HG03460 (cell line): Measurements from ENCODE around the gene DNMT1.
"Not testable (repeated sequence)": the region's sequence is repeated elsewhere in the genome, so short reads cannot be mapped to it uniquely, and the experiment has no call there.

ENCODE experiments used
- ATAC-seq: cut with Tn5 transposase; IDR thresholded peaks from one replicate; pipeline ENCODE4 v1.9.1; 2021; ENCODE audit not compliant: unreplicated experiment

DNMT1 gene

DNA sequence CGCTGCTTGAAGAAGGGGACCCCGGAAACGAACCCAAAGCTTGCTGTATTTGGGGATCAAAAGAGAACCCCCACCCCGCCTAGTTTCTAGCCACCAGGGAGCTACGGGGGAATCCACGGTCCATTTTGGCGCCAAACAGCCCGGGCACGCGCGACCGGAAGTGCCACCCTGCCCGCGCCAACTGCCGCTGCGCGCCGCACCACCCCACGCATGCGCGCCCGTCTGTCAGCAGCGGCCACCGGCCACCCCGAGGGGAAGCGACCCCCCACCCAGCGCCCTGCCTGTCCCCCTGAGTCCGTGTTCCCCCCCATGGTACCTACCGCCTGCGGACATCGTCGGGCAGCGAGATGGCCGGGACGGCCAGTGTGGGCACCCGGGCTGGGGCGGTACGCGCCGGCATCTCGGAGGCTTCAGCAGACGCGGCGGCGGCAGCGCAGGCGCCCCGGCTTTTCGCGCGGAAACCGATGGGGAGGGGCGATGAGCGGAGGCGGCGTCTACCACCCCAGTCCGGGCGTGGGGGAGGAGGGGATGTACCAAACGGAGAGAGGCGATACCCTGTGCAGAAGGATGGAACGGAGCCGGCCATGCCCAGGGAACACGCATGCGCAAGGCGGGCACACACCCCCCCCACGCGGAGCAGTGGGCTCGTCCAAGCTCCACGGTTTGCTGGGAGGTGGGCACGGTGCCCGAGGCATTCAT, at the start of gene DNMT1:
DNMT1 (minus strand) TSS at position 454 of the 699 bp plus-strand sequence; CDS start at position 400, 54 bp downstream.
- ATAC-seq, result peak; percentile 80

DNA sequence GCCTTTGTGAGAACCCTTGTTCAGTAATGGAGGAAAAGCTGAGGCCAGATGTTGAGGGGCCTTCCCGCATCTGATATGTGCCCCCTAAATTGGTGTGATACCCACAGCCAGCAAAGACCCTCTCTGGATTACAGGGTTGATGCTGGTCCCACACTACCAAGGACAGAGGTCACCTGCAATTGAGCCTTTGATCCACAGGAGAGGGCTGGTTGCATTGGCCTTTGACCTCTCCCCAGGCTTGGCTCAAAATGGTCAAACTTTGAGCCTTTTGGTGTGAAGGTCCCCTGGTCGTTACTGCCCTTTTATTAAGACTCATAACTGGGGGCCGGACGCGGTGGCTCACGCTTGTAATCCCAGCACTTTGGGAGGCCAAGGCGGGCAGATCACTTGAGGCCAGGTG, 48.9 kb upstream of the DNMT1 start:
- no peak for ATAC-seq

DNA sequence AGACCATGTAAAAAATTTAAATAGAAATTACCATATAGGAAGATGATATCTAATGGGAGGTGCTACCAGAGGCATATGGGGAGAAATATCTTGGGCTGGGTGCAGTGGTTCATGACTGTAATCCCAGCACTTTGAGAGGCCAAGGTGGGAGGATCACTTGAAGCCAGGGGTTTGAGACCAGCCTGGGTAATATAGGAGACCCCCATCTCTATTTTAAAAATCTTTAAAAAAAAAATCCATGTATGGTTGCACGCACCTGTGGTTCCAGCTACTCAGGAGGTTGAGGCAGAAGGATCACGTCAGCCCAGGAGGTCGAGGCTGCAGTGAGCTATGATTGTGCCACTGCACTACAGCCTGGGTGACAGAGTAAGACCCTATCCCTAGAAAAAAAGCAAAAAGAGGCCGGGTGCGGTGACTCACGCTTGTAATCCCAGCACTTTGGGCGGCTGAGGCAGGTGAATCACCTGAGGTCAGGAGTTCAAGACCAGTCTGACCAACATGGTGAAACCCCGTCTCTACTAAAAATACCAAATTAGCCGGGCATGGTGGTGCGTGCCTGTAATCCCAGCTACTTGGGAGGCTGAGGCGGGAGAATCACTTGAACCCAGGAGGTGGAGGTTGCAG, 47.2 kb upstream of the DNMT1 start:
- ATAC-seq, result not testable (repeated sequence)

DNA sequence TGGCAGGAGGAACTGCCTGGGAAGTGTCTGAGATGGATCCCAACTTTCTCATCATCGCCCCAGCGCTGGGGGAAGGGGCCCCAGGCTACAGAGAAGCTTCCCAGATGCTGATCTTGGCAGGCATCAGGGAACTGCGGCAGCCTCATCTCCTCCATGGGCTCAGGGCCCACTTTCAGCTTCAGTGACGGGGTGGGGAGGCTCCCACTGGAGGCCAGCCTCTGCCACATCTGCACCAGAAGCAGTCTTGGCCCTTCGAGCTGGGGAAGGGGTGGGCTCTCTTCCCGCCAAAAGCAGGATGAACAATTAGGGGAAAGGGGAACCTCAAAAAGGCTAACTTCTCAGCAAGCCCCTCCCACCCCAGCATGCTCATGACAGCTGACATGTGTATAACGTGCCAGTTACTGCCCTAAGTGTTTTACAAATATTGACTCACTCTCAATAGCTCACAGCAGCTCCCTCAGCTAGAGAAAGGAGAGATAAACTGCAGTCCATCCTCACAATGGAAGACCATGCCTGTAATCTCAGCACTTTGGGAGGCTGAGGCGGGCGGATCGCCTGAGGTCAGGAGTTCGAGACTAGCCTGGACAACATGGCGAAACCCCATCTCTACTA, 43.5 kb upstream of the DNMT1 start:
- ATAC-seq, result no peak

DNA sequence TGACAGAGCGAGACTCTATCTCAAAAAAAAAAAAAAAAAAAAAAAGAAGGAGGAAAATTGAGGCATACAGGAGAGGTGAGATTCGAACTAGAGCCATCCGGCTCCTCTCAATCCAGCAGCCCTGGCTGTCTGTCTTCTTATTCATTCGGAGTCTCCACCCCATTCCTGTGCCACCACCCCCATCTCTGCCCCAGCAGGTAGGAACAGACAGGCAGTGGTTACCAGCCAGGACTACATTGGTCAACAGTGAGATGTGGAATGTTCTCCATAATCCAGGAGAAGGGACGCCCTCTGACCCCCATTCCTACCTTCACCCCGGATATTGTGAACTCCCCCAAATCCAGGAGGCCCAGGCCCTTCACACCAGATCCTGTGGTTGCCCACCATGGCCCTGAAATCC, 42.9 kb upstream of the DNMT1 start:
- no peak for ATAC-seq

DNA sequence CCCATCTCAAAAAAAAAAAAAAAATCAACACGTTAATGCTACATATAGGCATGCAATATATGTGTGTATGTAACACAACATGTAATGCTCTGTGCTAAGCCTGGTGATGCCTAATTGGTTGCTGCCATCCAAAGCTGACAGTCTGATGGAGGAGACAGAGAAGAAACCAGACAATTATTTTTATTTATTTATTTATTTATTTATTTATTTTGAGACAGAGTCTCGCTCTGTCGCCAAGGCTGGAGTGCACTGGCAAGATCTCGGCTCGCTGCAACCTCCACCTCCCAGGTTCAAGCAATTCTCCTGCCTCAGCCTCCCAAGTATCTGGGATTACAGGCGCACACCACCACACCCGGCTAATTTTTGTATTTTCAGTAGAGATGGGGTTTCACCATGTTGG, 40.7 kb upstream of the DNMT1 start:
- not testable (repeated sequence) for ATAC-seq

DNA sequence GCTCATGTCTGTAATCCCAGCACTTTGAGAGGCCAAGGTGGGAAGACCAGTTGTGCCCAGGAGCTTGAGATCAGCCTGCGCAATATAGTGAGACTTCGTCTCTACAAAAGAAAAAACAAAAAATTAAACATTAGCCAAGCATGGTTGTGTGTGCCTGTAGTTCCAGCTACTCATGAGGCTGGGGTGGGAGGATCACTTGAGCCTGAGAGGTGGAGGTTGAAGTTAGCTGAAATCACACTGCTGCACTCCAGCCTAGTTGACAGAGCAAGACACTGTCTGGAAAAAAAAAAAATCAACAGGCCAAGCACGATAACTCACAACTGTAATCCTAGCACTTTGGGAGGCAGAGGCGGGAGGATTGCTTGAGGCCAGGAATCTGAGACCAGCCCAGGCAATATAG, 40.2 kb upstream of the DNMT1 start:
- ATAC-seq, result no peak

DNA sequence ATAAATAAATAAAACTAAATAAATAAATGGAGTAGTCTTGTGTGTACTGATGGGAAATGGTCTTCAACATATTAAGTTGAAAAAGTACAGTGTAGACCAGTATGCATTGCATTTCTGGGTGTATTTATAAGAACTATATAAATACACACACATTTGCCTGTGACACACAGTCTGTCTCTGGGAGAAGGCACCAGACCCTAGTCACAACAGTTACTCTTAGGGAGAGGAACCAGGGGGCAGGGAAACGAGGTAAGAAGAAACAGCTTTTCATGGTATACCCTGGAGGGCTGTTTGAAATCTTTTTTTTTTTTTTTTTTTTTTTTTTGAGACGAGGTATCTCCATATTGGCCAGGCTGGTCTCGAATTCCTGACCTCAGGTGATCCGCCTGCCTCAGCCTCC, 39.2 kb upstream of the DNMT1 start:
- no peak for ATAC-seq

DNA sequence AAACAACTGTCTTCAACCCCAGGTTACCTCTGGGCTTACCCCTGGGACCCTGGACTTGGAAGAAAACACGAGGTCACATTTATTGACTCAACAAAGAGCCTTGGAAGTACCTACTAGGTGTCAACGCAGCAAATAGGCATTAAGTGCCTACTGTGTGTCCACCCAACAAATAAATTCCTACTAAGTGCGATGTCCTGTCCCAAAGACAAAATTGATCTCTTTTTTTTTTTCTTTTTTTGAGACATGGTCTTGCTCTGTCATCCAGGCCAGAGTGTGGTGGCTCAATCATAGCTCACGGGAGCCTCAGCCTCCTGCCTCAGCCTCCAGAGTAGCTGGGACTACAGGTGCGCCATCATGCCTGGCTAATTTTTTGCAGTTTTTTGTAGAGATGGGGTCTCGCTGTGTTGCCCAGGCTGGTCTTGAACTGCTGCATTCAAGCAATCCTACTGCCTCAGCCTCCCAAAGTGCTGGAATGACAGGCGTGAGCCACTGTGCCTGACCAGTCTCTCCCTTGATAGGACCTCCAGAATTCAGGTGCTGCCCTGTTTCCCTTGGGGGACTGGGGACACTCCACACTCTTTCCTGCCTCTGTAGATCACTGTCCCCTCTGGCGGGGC, 37.0 kb upstream of the DNMT1 start:
- no peak for ATAC-seq

DNA sequence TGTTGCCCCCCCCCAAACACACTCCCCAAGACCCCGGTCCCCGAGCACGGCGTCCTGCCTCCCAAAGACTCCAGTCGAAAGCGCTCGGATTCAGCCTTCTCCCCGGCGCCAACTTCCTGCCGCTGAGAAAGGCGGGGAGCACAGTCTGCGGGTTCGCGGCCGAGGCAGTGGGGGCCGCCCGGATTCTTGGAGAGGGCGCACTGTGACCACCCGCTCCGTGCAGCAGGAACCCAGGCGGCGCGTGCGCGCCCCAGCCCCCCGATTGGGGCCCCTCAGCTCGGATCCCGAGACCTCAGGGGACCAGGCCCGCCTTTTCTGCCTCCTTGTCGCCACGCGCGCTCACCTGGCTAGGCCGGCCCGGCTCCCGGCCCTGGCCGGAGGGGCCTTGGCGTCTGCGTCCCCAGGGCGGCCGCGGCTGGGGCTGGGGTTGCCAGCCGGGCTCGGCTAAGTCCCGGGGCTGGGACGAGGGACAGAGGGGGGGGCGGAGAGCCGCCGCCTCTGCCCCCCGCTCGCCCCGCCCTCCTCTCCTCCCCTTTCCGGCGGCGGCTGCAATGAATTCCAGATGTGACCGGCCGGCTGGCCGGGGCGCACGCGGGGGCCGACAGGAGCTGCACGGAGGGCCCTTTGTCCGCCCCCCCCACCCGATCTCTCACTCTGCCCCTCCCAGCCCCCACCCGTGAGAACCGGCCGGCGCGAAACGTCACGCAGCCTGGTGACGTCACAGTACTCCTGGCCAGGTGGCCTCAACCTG, 36.3 kb upstream of the DNMT1 start, which contains the start of gene S1PR2:
S1PR2 (minus strand) TSS at position 471 of the 751 bp plus-strand sequence. CDS start 6,426 bp downstream, outside the sequence.
- ATAC-seq, result peak; percentile 36

DNA sequence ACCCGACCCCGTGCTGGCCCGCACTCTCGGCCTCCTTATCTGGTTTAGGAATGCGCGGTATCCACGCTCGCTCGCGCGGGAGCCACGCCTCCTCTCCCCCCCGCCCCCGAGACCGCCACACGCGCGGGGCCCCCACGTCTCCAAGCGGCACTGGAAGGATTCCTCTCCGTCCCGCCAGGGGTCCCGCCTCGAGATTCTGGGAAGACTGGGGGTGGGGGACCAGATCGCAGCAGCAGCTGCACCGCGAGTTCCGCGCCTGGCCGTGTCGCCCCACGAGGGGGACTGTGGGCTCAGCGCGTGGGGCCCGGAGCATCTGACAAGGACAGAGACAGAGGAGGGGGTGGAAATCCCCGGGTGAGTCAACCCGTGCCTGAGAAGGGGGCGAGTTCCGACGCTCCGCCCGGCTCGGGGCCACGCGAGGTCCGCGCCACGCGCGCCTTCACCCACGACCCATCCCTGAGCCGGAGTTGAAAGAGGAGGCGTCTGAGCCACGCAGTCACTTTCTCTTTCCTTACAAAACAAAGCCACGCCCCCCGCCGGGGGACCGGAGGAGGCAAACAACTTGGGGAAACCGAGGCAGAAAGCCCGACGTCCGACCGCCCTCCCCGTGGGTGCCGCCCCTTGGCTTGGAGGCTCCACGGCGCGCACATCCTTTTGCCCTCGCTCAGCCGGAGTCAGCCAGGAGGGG, 35.6 kb upstream of the DNMT1 start:
- ATAC-seq, result no peak

DNA sequence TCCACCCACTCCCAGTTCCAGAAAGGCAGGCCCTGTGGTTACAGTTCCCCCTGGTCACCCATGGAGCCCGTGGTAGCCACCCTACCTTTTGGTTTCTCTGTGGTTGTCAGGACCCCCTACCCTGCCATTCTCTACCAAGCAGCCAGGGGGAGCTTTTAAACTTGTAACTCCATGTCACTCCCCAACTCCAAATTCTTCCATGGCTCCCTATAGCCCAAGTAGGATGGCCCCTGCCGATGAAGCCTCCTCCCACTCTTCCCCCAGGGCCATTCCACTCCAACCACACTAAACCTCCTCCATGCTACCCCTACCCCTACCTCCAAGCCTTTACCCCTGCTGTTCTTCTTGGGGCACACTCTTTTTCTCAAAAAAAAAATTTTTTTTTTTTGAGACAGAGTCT, 34.2 kb upstream of the DNMT1 start:
- ATAC-seq, result no peak

DNA sequence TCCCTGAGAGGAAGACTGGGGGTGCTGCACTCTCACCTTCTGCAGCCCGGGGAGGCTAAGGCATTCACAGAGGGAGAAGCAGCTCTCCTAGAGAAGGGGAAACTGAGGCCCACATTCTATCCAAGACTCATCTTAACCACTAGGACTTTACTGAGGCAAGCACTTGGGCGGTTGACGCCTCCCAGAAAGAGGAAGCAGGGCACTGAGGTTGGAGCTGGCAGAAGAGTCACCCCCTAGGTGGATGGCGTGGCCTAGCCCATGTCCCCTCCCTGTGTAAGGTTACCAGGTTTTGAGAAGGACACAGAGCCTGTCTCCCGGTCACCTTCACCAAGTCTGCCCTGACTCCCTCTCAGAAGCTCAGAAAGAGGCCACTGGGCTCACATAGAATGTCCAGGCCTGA, 33.6 kb upstream of the DNMT1 start:
- ATAC-seq, result no peak

DNA sequence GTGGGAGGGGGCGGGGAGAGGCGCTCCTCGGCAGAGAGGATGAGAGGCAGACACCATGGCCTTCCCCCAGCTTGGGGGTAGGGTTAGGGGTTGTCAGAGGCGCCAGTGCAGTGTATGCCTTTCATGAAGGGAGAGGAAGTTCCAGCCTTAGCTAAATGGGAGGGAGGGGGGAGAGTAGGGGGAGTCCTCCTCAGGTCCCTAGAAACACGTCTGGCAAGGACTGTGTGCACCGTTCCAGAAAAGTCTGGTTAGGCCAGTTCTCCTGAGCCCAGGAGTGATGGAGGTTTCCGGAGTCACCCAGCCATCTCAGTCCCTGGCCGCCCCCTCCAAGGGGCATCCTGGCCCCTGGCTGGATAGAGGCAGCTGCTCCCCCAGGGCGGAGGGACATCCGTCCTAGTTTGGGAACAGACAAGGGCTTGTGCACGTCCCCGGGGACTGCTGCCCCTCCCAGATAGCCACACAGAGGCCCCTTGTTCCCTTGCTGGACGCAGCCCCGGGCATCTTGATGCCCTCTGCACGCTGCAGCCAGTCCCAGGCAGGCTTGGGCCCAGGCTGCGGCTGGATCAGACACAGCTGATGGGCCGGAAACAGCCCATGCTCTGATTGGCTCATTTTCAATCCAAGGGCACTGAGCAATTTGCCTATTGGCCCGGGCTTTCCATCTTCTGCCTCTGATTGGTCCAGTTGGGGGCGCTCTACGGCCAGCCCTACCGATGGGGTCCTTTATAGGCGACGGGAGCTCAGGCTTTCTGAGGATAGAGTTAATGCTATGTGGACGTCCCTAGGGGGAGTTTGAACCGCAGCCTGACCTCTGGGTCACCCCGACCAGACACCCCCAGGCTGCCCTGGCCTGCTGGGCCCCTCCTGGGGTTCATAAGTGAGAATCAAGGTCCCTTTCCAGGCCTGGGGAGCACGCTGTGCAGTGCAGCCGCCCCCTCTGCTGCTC, 32.5 kb upstream of the DNMT1 start:
- no peak for ATAC-seq

DNA sequence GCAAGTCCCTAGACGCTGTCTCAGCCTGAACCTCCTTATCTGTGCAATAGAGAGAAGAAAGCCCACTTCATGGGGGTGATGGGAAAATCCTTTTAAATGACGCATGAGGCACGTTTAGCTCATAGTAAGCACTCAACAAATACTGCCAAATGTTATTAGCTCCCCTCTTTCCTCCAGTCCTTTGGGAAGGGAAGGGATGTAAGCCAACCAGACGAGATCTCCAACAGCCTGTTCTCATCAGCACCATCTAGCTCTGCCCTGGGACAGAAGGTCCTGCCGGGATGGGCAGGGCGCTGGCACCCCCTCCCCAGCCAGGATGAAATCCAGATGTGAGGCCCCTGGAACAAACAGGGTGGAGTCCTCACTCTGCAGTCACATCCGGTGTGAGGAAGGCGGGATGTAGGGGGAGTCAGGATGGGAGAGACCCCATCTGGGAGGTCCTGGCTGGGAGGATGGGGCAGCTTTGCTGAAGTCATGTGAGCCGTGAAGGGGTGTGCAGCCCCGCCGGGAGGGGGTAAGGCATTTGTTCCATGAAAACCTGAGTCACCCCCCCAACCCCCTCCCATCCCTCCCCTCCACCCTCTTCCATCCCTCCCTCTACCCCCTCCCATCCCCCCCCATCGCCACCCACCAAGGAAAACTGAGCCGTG, 31.7 kb upstream of the DNMT1 start:
- no peak for ATAC-seq

DNA sequence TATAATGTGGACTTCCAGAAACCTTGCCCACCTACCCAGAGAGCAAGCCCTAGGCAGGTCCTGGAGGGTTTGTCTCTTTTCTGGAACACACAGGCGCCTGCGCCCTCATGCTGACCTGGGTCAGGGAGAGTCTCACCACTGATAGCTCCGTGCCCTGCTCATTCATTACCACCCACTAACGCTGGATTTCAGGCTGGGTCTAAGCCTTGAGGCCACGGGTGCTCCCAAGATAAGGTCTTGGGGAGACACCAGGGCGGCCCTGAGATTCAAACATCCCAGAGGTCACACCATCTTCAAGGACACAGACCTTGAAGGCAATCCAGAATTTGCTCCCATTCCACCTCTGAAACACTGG, 31.2 kb upstream of the DNMT1 start:
- no peak for ATAC-seq

DNA sequence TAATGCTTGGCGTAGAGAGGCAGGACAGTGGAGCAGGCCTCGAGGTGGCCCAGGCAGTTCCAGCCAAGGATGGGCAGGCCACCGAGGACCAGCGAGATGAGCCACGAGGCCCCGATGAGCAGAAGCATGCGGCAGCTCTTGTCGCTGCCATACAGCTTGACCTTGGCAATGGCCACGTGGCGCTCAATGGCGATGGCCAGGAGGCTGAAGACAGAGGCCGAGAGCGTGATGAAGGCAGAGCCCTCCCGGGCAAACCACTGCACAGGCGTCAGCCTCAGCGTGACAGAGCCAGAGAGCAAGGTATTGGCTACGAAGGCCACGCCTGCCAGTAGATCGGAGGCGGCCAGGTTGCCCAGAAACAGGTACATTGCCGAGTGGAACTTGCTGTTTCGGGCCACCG, 29.6 kb upstream of the DNMT1 start:
- no peak for ATAC-seq

DNA sequence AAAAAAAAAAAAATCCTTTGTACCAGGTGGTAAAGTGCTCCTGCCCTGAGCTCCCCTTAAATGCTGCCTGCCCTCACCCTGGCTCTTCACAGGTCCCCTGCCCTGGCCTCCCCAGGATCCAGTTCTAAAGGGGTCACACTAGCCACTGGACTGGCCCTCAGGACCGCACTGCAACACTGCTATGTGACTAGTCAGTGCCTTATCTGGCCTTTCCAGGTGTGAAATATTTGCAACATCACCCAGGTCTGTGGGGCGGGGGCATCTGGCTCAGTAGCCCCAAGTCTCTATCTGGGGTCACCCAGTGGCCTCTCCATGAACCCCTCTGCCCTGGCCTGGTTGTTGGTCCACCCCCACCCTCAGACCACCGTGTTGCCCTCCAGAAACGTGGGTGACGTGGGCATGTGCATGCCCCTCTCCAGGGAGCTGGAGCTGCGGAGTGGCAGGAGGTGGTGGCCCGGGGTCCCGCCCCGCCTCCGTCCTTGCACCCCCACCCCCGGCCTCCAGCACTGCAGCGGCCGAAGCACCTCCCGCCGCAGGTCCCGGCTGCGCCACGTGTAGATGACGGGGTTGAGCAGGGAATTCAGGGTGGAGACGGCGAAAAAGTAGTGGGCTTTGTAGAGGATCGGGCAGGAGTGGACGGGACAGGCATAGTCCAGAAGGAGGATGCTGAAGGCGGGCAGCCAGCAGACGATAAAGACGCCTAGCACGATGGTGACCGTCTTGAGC, 28.9 kb upstream of the DNMT1 start:
- ATAC-seq, result no peak
